T1000 (cell line): Measurements from ENCODE around the gene FBXO3.

Source experiments
- DNase-seq: peaks from one replicate; lab custom pipeline; 2025; ENCODE audit warnings: mixed read lengths; lab: John Stamatoyannopoulos, UW

FBXO3 gene

DNA sequence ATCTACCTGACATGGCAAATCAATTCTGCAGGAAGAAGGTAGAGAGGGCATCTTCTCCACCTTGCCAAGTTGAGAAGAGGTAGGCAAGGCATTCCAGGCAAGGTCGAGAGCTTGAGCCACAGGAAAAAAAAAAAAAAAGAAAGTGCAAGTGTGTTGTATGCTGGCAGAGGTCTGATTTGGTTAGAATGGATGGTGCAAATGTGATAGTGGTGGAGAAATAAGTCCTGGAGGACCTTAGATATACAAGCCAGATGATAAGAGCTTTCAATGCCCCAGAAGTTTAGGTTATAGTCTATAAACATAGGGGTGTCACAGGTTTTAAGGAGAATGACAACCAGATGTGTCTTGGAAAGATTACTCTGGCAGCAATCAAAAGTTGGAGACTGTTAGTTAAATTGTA lies 1.4 kb downstream of the FBXO3 start:
- no peak for DNase-seq

DNA sequence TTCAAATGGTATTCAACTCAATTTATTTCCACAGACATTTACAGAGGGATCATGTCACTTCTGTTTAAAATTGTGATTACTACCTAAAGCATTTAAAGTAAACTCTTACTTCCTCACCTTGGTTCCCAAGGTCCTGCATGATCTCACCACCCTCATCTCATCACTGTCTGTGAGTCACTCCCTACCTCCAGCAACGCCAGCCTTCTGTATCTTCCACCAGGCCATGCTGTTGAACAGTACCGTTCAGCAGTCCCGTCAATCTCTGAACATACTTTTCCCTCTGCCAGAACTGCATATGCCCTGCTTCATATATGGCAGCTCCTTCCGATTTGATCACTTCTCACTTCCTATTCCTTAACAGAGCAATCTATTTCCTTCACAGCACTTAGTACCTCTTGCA lies 2.0 kb downstream of the FBXO3 start:
- no peak for DNase-seq

DNA sequence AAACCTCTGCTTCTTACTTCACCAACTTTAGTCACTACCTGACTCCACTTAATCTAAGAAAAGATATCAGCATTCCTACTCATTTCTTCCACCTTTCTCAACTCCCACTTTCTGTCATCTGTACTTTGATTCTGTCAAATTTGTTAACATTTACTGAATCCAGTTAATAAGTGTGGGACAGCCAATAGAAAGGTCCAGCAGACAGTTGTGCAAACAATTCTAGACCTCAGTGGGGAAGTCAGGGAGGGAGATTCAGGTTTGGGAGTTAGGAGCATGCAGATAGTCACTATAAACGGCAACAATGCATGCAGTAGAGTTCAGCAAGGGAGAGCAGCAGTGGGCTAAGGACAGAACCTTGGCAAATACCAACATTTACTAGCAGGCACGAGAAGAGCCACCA lies 4.1 kb downstream of the FBXO3 start:
- no peak for DNase-seq

- no peak for DNase-seq
Observed at GRCh38 chr11:33769542-33769941, 4.8 kb downstream of the FBXO3 start.

DNA sequence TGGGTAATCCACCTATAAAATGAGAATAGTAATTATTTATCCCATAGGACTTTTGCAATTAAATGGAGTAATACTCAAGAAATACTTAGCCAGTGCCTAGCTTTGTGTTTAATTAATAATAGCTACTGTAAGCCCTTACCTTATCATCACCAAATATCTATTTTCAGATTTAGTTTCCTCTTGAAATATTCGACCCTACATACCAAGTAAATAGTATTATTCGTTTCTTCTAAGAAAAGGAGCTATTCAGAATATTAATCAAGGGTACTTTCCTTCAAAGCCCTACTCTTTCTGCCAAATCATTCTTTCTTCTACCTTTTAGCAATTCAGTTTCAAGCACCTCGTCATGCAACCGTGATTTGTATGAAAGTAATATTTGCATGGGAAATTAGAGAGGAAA lies 6.7 kb downstream of the FBXO3 start:
- no peak for DNase-seq

DNA sequence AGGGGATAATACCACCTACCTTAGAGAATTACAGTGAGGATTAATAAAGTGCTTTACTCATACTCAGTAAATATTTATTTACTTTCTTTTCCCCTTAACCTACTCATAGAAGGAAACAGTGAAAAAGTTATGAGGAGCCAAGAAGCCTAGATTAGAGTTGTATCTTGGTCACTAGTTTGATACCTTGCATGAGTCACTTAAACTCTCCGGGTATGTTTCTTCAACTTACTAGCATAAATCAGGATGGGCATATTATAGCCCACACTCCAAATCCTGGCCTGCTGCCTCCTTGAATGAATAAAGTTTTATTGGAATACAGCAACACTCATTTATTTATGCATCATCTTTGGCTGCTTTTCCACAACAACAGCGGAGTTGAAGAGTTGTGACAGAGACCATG lies 8.2 kb downstream of the FBXO3 start:
- no peak for DNase-seq

GRCh38 chr11:33761471-33761870 lies 12.8 kb downstream of the FBXO3 start:
- no peak for DNase-seq

- no peak for DNase-seq
Observed at GRCh38 chr11:33753304-33753967, 20.9 kb downstream of the FBXO3 start.

GRCh38 chr11:33751878-33752277 lies 22.4 kb downstream of the FBXO3 start:
- no peak for DNase-seq

GRCh38 chr11:33747979-33748378 lies 26.3 kb downstream of the FBXO3 start:
- DNase-seq, result no peak

DNA sequence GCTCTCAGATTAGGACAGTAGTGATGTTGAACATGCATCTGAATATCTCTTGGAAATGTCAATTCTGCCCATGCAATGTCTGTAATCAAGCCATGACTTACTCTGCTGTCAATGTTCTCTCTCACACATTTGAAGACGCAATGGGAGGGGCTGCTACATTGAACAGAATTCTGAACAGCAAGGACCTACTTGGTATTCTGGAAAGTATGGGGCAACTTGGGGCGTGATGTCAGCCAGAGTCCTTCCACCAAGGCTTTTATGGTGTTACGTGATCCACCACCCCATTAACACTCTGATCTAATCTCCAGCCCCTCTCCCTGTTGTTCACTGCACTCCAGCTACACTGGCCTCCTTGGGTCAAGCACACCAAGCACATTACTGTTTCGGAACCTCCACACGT lies 31.0 kb downstream of the FBXO3 start:
- DNase-seq, result no peak

DNA sequence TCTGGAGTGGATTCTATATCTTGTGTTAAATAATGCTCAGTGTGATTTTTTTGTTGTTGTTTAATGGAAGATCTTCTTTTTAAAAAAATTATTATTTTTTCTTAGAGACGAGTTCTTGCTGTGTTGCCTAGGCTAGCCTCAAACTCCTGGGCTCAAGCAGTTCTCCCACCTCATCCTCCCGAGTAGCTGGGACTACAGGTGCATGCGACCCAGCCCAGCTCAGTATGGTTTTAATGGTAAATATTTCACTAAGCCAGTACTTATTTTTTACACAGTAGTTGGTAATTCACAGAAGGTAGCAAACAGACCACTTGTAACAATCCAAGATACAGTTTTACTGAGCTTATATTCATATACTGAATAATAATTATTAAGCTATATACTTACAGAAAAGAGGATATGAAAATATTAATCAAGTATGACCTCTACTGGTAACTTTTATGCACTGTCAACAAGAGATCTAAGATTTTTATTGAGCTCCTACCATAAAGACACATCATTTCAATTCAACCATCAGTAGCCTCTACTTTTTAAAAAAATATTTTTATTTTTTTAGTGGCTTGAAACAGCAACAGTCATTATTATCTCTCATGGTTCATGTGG lies 32.0 kb downstream of the FBXO3 start:
- DNase-seq, result no peak

- DNase-seq, result no peak
Observed at GRCh38 chr11:33741806-33742205, 32.5 kb downstream of the FBXO3 start.

- no peak for DNase-seq
Observed at GRCh38 chr11:33737362-33737821, 36.9 kb downstream of the FBXO3 start.

DNA sequence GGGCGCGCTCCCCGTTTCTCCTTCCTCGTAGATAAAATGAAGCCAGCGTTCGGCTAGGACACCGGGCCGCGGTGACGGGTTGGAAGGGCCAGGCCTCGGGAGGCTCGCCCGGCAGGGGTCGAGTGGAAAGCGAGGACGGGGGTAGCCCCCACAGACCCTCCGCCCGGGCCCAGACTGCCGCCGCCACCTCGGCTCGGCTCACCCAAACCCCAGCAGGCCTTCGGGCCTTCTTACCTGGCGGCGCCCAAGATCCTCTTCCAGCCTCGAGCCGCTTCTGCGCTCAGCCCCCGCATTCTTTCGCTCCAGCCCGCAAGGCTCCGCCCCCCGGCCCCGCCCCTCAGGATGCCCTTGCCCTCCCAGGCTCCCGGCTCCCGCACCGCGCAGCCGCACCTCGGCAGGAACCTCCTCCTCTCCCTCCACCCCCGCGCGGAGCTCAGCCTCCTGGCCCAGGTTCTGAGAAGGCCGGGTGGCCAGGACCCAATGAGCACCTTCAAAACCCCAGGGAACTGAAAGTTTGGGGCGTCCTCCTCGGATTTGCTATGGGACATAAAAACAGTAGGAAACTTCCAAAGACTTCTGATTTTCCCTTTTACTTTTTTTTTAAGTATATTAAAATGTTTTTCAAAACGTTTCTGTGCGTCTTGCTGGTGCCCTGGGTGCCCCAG lies 38.0 kb downstream of the FBXO3 start, which contains the start of gene CD59:
Gene CD59 (minus strand): TSS at position 276 of the 665 bp plus-strand sequence. CDS start 13,978 bp downstream, outside the sequence.
- DNase-seq, result peak; percentile 78

- DNase-seq, result no peak
Observed at GRCh38 chr11:33735271-33736147, 38.8 kb downstream of the FBXO3 start.

GRCh38 chr11:33734441-33735270 lies 39.7 kb downstream of the FBXO3 start:
- no peak for DNase-seq

GRCh38 chr11:33733980-33734379 lies 40.3 kb downstream of the FBXO3 start:
- DNase-seq, result no peak

GRCh38 chr11:33731723-33732531 lies 42.4 kb downstream of the FBXO3 start:
- no peak for DNase-seq

GRCh38 chr11:33730716-33731115 lies 43.6 kb downstream of the FBXO3 start:
- no peak for DNase-seq
